T-helper 17 cell (primary cell): ENCODE data around the gene MSI2. TPM values are rescaled to one million over a fixed set of nuclear protein-coding genes. Genes with fewer than 3 reads are reported as not detected.

Experiments used
- ATAC-seq: fragments of 150-1000 bp; cut with Tn5 transposase; 2 replicates; pipeline ENCODE4 v1.10.0; 2021; ENCODE audit warnings: mild to moderate bottlenecking, moderate library complexity
- DNase-seq, 3 donors: peaks; one replicate each; pipeline versions ENCODE4 v3.0.0 to v3.0.0-alpha.2; 2020 to 2021
- H3K9me3 ChIP-seq: one replicate; pipeline ENCODE4 v1.7.0; 2013; ENCODE audit warnings: low read length, mild to moderate bottlenecking; ENCODE audit not compliant: control insufficient read depth, poor library complexity, severe bottlenecking
- H3K27ac Mint-ChIP-seq: one replicate; pipeline ENCODE4 v1.8.0; 2022; ENCODE audit warnings: mild to moderate bottlenecking, moderate library complexity, mixed read lengths
- H3K27me3 Mint-ChIP-seq: one replicate; pipeline ENCODE4 v1.8.0; 2022; ENCODE audit warnings: mixed read lengths
- H3K36me3 Mint-ChIP-seq: one replicate; pipeline ENCODE4 v1.8.0; 2022; ENCODE audit warnings: low read depth, mixed read lengths
- H3K4me1 Mint-ChIP-seq: one replicate; pipeline ENCODE4 v1.8.0; 2022; ENCODE audit warnings: mild to moderate bottlenecking, mixed read lengths
- H3K4me3 Mint-ChIP-seq: one replicate; pipeline ENCODE4 v1.8.0; 2022; ENCODE audit warnings: mild to moderate bottlenecking, moderate library complexity, mixed read lengths
- total RNA-seq, 4 donors: library from RNA in 2 of 4; stranded (reverse) in 2 of 4; gene quantifications; one replicate each; pipeline ENCODE4 v1.2.3 and lab custom pipeline; 2022 to 2026

MSI2 gene
- total RNA-seq, 2 donors from 2014 or later: 148 to 151 TPM

DNA sequence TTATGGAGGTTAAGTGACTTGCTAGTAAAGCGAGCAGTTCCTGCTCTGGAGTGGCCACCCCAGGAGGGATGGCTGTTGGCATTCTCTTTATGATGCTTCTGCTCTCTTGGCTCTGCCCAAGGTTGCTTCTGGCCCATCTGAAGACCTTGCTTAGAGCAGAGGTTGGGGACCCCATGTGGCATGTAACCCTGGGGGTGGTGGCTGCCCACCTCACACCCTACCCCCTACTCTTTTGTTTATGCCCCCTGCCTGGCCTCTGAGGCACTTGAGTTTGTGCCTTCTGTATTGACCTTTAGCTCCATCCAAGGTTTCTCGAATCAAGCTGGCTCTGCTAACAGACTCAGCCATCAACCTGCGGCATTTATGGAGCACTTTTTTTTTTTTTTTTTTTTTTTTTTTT, 214.6 kb downstream of the MSI2 start:
- H3K4me3 Mint-ChIP-seq: no peak overlapping the region
- ATAC-seq: no peak
- no peak overlapping the region for H3K27ac Mint-ChIP-seq
- no peaks in the 10 kb centered on the region for H3K9me3 ChIP-seq
- no peak for DNase-seq
- H3K4me1 Mint-ChIP-seq: peaks cover 17% of the 10 kb centered on the region
- H3K27me3 Mint-ChIP-seq: no peaks in the 10 kb centered on the region
- peaks cover 4% of the 10 kb centered on the region for H3K36me3 Mint-ChIP-seq

DNA sequence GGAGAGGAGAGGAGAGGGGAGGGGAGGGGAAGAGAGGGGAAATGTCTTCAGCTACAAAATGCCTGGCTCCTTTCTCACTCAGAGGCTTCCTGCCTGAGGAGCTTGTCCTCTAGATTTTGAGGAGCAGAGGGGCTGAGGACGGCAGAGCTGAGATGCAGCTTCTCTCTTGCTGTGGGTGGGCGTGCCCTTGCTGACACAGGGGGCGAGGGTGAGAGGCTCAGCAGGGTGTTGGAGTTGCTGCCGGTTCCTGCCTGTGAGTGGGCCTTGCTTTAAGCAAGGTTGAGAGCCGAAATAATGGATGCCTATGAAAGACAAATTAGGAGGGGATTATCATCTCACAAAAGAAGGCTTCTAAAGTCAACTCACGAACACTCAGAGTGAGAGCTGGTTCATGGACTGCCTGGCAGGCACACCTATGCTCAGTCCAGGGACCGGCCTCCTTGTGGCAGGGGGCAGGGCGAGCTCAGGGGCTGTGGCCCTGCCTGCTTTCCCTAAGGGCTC, 215.6 kb downstream of the MSI2 start:
- Mint-ChIP-seq H3K4me1 (peaks cover 15% of the 10 kb centered on the region), H3K36me3 (peaks cover 4% of the 10 kb centered on the region), H3K4me3 (no peak overlapping the region), H3K27ac (no peak overlapping the region), H3K27me3 (no peaks in the 10 kb centered on the region)
- H3K9me3 ChIP-seq: no peaks in the 10 kb centered on the region
- ATAC-seq: no peak
- DNase-seq: no peak

DNA sequence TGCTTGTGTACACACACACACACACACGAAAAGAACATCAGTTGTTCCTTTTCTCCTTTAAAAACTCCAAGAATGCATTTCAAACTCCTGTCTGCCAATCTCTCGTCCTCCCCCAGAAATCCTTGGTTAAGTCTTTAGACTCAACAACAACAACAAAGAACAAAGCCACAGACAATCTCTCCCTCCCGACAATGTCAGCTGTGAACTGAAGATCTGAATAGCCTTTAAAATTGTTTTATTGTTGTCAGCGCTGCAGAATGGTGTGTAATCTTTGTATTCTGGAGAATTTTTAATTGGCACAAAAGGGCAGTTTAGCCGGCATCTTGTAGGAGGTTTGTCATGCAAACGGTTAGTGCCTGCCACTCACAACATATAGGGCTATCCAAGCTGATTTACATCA, 219.5 kb downstream of the MSI2 start:
- Mint-ChIP-seq H3K36me3 (peaks cover 3% of the 10 kb centered on the region), H3K27ac (no peak overlapping the region), H3K4me3 (no peak overlapping the region), H3K27me3 (no peaks in the 10 kb centered on the region), H3K4me1 (peaks cover 12% of the 10 kb centered on the region)
- no peaks in the 10 kb centered on the region for H3K9me3 ChIP-seq
- ATAC-seq: no peak
- no peak for DNase-seq

DNA sequence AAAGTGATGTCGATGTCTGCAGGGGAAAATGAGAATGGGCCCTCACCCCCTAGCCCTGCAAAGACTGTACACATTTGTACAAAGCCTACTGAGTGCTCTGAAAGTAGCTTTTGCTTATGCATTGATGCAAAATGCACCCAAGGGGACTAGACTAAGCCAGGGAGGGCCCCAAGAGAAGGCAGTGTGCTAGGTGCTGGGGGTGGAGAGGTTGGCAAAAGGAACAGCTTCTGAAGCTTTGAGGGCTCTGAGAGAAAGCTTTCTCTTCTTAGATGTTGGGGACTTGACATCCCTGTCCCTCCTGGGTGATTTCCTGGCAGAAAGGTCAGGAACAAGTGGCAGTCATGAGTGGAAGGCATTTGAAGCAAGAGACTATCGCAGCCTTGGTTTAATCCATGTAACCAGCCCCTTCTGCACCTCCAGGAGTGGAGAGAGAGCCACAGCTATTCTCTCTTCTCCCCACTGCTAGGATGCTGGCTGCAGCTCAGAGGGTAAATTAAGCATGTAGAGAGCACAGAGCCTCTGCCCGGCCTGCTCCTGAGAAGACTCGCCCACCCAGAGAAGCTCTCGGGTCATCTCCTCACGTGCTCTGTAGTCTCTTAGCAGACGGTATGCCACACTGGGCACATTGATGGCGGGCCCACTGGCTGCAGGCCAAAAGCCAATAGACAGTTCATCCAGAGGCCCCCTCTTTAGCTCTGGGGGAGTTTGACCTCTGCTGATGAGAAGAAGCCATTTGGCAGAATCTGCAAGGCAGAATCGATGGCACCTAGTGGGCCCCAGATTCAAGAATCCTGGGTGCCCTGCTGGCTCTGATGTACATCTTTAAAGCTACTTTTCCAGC, 221.4 kb downstream of the MSI2 start:
- Mint-ChIP-seq H3K4me1 (peaks cover 19% of the 10 kb centered on the region), H3K27ac (no peak overlapping the region), H3K36me3 (peaks cover 3% of the 10 kb centered on the region), H3K4me3 (no peak overlapping the region), H3K27me3 (no peaks in the 10 kb centered on the region)
- no peak for ATAC-seq
- no peak for DNase-seq
- no peaks in the 10 kb centered on the region for H3K9me3 ChIP-seq

DNA sequence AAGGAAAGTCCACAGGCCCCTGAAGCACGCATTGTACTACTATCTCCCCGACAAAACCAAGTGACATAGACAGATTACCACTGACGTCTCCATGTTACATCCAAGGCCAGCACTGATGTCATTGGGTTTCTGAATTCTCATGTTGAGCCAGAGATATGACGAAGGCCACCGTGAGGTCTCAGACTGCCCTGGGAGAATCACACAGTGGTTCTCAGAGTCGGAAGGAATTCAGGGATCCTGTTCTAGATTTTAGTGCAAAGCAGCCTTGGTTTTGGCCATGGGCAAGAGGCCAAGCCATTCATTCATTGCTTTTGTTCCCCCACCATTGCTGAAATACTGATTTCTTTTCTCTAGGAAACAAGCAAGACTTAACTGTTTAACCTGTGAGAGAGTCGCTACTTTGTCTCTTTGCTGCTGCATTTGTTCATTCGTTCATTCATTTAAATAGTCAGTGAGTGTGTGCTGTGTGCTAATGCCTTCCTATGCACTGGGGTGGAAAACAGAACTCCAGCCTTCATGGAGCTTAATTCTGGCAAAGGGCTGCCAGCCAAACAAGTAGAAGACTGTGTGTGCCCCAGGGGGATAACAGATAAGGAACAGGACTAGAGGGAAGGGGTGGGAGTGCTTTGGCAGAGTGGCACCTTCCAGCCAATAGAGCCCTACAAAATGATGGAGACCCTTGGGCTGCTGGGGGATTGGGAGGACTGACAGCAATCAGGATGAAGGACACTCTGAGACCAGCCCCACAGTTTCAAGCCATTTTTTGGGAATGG, 222.3 kb downstream of the MSI2 start:
- H3K27ac Mint-ChIP-seq: no peak overlapping the region
- no peak for DNase-seq
- H3K36me3 Mint-ChIP-seq: peaks cover 3% of the 10 kb centered on the region
- H3K4me3 Mint-ChIP-seq: no peak overlapping the region
- H3K9me3 ChIP-seq: no peaks in the 10 kb centered on the region
- H3K27me3 Mint-ChIP-seq: no peaks in the 10 kb centered on the region
- H3K4me1 Mint-ChIP-seq: peaks cover 22% of the 10 kb centered on the region
- ATAC-seq: no peak

- H3K4me1 Mint-ChIP-seq: peaks cover 35% of the 10 kb centered on the region
- peaks cover 3% of the 10 kb centered on the region for H3K36me3 Mint-ChIP-seq
- DNase-seq (no peak), ATAC-seq (no peak)
- H3K4me3 Mint-ChIP-seq: no peak overlapping the region
- H3K27ac Mint-ChIP-seq: no peak overlapping the region
- no peaks in the 10 kb centered on the region for H3K9me3 ChIP-seq
- no peaks in the 10 kb centered on the region for H3K27me3 Mint-ChIP-seq
These were observed 224.3 kb downstream of the MSI2 start for GRCh38 chr17:57480438-57481196.

DNA sequence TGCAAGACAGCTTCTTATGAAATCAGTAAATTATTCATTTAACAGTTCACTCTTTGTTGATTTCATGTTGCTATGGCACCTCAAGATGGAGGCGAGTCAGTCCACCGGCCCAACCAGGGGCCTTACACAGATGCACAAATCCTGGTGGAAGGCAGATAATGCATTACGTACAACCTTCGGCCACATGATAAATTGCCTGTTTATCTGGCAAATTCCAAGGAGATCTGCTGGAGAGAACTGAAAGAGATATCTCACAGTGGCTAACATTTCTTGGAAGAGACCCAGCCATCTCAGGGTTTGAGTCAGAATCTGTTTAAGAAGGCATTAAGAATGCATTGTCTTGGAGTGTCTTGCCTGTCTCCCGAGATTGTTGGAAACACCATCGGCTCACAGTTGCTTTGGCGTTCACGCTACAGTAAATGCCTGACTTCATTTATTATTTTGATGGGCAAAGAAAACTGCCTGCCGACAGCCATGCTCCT, 225.6 kb downstream of the MSI2 start:
- Mint-ChIP-seq H3K4me1 (peaks cover 37% of the 10 kb centered on the region), H3K27me3 (no peaks in the 10 kb centered on the region), H3K27ac (no peak overlapping the region), H3K4me3 (no peak overlapping the region), H3K36me3 (peaks cover 3% of the 10 kb centered on the region)
- ATAC-seq (no peak), DNase-seq (no peak)
- H3K9me3 ChIP-seq: no peaks in the 10 kb centered on the region

GRCh38 chr17:57482657-57483056, 226.3 kb downstream of the MSI2 start:
- H3K9me3 ChIP-seq: no peaks in the 10 kb centered on the region
- Mint-ChIP-seq H3K36me3 (peaks cover 3% of the 10 kb centered on the region), H3K4me1 (peaks cover 41% of the 10 kb centered on the region), H3K4me3 (no peak overlapping the region), H3K27me3 (no peaks in the 10 kb centered on the region), H3K27ac (no peak overlapping the region)
- DNase-seq (no peak), ATAC-seq (no peak)

DNA sequence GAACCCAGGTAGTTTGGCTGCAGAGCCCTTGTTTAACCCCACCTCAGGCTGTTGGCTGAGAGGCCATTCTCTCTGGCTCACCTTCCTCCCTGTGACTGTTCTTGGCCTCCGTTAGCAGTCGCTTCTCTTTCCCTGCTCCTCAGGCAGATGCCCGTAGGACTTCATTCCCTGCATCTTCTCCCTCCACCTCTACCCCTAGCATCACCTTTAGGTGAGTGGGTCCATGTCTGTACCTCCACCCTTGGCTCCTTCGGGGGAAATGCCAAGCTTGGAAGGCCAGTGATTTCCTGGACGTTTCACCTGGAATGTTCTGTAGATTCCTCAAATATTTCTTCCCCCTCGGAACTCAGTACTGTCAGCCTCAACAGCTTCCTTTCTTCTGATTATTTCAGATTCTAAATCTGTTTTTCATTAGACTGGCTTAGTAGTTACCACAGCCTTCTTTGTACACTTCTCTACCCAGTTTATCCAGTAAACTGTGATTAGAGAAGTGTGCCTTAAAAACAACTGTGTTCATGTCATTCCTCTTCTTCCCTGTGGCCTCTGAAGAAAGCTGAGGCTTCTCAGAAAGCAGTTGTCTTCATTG, 227.9 kb downstream of the MSI2 start:
- no peaks in the 10 kb centered on the region for H3K9me3 ChIP-seq
- peak overlapping the region; percentile 55 for H3K4me3 Mint-ChIP-seq
- H3K27ac Mint-ChIP-seq: no peak overlapping the region
- peaks cover 48% of the 10 kb centered on the region for H3K4me1 Mint-ChIP-seq
- H3K27me3 Mint-ChIP-seq: no peaks in the 10 kb centered on the region
- no peak for ATAC-seq
- no peaks in the 10 kb centered on the region for H3K36me3 Mint-ChIP-seq
- no peak for DNase-seq

DNA sequence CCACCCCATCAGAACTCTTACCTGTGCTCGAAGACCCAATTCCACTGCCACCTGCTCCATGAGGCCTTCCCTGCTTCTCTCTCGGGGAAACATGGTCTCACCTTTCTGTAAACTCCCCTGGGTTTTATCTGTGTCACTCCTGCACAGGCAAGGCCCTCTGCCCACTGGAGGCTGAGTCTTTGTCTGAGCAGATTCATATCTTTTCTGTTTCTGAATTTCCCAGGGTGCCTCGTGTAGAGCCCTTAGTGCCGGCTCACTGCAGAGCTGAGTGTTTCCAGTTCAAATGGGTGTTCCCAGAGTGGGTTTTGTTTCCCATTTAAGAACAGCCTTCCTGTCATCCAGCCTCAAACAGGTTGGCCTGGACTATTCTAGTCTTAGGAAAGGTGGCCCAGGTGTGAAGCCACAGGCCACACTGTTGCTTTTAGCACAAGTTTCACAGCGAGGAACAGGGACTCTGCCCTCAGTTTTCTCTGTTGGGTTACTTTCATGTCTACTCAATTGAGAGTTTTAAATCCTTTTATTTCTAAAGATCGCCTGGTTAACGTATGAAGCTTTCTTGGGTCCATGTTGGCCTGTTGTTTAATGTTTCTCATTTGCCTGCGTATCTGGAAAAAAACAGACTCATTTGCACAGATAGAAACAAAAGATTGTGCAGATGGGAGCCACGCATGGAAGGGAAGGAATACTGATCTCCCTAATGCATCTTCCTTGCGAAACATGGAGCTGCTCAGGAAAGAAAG, 228.7 kb downstream of the MSI2 start:
- H3K27ac Mint-ChIP-seq: peak overlapping the region; percentile 14
- H3K9me3 ChIP-seq: no peaks in the 10 kb centered on the region
- no peaks in the 10 kb centered on the region for H3K36me3 Mint-ChIP-seq
- DNase-seq (no peak), ATAC-seq (no peak)
- no peak overlapping the region for H3K4me3 Mint-ChIP-seq
- H3K4me1 Mint-ChIP-seq: peaks cover 48% of the 10 kb centered on the region
- H3K27me3 Mint-ChIP-seq: no peaks in the 10 kb centered on the region

DNA sequence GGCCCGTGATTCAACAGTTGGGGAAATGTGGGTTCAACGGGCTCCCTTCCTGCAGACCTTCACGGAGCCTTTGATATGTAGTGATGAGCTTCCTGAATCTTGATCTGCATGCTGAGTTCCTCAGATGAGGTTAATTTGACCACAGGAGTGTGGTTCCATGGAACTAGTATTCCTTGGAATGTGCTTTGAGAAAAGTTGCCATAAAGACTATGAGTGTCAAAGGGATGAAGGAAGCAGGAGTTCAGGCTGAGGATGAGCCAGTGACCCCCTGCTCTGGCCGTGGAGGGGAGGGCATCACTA, 229.2 kb downstream of the MSI2 start:
- peaks cover 48% of the 10 kb centered on the region for H3K4me1 Mint-ChIP-seq
- no peak overlapping the region for H3K27ac Mint-ChIP-seq
- DNase-seq (no peak), ATAC-seq (no peak)
- H3K27me3 Mint-ChIP-seq: no peaks in the 10 kb centered on the region
- H3K9me3 ChIP-seq: no peaks in the 10 kb centered on the region
- H3K36me3 Mint-ChIP-seq: no peaks in the 10 kb centered on the region
- H3K4me3 Mint-ChIP-seq: no peak overlapping the region
